ENCODE results near the gene DPCD. TPM values are rescaled to one million over a fixed set of nuclear protein-coding genes. Genes with fewer than 3 reads are reported as not detected.

Gene DPCD
- total and polyA plus RNA-seq, 5 donors from 2014 or later: 0.99 to 1.7 (median 1.1) TPM; not detected in 1

DNA sequence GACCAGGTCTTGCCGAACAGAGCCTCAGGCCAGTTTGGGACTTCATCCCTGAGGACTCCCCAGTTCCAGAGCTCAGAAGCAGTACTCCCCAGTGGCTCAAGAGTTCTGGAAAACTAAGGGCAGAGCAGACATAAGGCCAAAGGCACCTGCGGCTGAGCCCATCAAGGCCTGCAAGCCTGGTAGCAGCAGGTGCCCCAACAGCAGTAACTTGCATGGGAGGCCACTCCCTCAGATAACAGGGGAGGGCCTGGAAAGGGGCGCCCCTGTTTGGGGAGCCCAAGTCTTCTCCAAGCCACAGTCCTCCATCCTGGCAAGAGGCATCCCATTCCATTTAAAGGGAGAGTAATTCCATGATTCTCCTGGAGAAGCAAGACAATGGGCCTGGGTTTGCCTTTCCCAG is 13.0 kb upstream of the DPCD start:
- DNase-seq: no peak

DNA sequence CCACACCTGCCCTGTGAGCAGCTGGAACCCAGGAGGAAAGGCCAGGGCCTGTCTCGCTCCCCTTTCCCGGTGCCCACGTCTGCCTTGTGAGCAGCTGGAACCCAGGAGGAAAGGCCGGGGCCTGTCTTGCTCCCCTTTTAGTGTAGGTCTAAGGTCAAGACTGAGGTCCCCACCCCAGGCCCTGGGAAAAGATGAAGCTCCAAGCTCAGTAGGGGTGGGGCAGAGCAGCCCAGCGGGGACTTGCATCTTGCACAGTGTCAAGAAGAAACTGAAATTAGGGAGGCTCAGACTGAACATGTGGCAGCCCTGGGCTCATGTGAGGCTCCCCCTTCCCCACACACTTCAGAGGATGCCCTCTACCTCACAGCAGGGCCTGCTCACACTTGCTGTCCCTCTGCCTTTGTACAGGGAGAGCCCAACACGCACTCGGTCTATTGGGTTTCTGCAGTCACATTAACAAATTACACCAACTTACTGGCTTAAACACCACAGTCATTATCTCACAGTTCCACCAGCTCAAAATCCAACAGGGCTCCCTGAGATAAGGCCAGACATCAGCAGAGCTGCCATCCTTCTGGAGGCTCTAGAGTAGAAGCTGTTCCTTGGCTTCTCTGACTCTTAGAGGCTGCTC is 12.4 kb upstream of the DPCD start:
- no peak overlapping the region for H3K4me3 ChIP-seq (ENCODE audit: low read depth, low read length)
- Mint-ChIP-seq H3K27ac (peak overlapping the region in 1 of 3 donors; percentile 5), H3K4me3 (peak overlapping the region in 1 of 4 donors; percentile 52), H3K36me3 (peaks cover 4% of the 10 kb centered on the region), H3K27me3 (no peaks in the 10 kb centered on the region), H3K9me3 (no peaks in the 10 kb centered on the region), H3K4me1 (no peaks in the 10 kb centered on the region)
- peaks cover 24% of the 10 kb centered on the region for H3K36me3 ChIP-seq (ENCODE audit: control insufficient read depth, insufficient read depth, low read length)
- DNase-seq (no peak), ATAC-seq (ENCODE audit: low read depth in 2 of 2) (no peak)
- no peaks in the 10 kb centered on the region for H3K27me3 ChIP-seq (ENCODE audit: control insufficient read depth, insufficient read depth, low read length)
- peaks cover under 1% of the 10 kb centered on the region for H3K4me1 ChIP-seq (ENCODE audit: control insufficient read depth, insufficient read depth, low read length, poor library complexity, severe bottlenecking)
- no peaks in the 10 kb centered on the region for H3K9me3 ChIP-seq (ENCODE audit: control insufficient read depth in 2 of 2, low read length in 2 of 2)
- H3K27ac ChIP-seq (ENCODE audit: insufficient read depth, low read length, poor library complexity, severe bottlenecking): no peak overlapping the region

More for the DNA sequence above, 13.0 kb upstream of the DPCD start:
- Mint-ChIP-seq H3K9me3 (no peaks in the 10 kb centered on the region), H3K27ac (no peak overlapping the region), H3K27me3 (no peaks in the 10 kb centered on the region), H3K36me3 (peaks cover 4% of the 10 kb centered on the region), H3K4me1 (peaks cover 0 to 3% (median 0%) of the 10 kb centered on the region in 4 donors), H3K4me3 (no peak overlapping the region)
- H3K27ac ChIP-seq (ENCODE audit: insufficient read depth, low read length, poor library complexity, severe bottlenecking): no peak overlapping the region
- H3K36me3 ChIP-seq (ENCODE audit: control insufficient read depth, insufficient read depth, low read length): peaks cover 18% of the 10 kb centered on the region
- no peaks in the 10 kb centered on the region for H3K9me3 ChIP-seq (ENCODE audit: control insufficient read depth in 2 of 2, low read length in 2 of 2)
- ATAC-seq (ENCODE audit: low read depth in 2 of 2): no peak
- H3K4me3 ChIP-seq (ENCODE audit: low read depth, low read length): no peak overlapping the region
- H3K4me1 ChIP-seq (ENCODE audit: control insufficient read depth, insufficient read depth, low read length, poor library complexity, severe bottlenecking): peaks cover 7% of the 10 kb centered on the region
- H3K27me3 ChIP-seq (ENCODE audit: control insufficient read depth, insufficient read depth, low read length): no peaks in the 10 kb centered on the region

DNA sequence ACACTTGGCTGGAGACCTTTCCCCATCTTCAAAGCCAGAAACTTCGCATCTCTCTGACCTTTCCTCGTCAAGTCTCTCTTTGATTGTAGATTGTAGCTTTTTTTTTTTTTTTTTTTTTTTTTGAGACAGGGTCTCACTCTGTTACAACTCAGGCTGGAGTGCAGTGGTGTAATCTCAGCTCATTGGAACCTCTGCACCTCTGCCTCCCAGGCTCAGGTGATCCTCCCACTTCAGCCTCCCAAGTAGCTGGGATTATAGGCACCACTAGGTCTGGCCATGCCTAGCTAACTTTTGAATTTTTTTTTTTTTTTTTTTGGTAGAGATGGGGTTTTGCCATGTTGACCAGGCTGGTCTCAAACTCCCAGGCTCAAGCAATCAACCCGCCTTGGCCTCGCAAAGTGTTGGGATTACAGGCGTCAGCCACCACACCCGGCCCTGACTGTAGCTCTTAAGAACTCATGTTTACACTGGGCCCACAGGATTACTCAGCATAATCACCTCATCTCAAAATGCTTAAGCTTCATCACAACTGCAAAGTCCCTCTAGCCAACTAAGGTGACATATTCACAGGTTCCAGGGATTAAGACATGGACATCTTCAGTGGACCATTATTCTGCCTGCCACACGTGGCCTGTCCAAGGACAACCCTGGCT is 11.8 kb upstream of the DPCD start:
- Histone ChIP-seq H3K4me3 (ENCODE audit: low read depth, low read length) (no peak overlapping the region), H3K36me3 (ENCODE audit: control insufficient read depth, insufficient read depth, low read length) (peaks cover 28% of the 10 kb centered on the region), H3K4me1 (ENCODE audit: control insufficient read depth, insufficient read depth, low read length, poor library complexity, severe bottlenecking) (no peaks in the 10 kb centered on the region), H3K27ac (ENCODE audit: insufficient read depth, low read length, poor library complexity, severe bottlenecking) (no peak overlapping the region), H3K27me3 (ENCODE audit: control insufficient read depth, insufficient read depth, low read length) (no peaks in the 10 kb centered on the region), H3K9me3 (ENCODE audit: control insufficient read depth in 2 of 2, low read length in 2 of 2) (no peaks in the 10 kb centered on the region)
- DNase-seq (no peak), ATAC-seq (ENCODE audit: low read depth in 2 of 2) (no peak)
- H3K27ac Mint-ChIP-seq: no peak overlapping the region
- no peaks in the 10 kb centered on the region for H3K9me3 Mint-ChIP-seq
- peak overlapping the region in 1 of 4 donors; percentile 52 for H3K4me3 Mint-ChIP-seq
- H3K4me1 Mint-ChIP-seq: no peaks in the 10 kb centered on the region
- peaks cover 4% of the 10 kb centered on the region for H3K36me3 Mint-ChIP-seq
- no peaks in the 10 kb centered on the region for H3K27me3 Mint-ChIP-seq

DNA sequence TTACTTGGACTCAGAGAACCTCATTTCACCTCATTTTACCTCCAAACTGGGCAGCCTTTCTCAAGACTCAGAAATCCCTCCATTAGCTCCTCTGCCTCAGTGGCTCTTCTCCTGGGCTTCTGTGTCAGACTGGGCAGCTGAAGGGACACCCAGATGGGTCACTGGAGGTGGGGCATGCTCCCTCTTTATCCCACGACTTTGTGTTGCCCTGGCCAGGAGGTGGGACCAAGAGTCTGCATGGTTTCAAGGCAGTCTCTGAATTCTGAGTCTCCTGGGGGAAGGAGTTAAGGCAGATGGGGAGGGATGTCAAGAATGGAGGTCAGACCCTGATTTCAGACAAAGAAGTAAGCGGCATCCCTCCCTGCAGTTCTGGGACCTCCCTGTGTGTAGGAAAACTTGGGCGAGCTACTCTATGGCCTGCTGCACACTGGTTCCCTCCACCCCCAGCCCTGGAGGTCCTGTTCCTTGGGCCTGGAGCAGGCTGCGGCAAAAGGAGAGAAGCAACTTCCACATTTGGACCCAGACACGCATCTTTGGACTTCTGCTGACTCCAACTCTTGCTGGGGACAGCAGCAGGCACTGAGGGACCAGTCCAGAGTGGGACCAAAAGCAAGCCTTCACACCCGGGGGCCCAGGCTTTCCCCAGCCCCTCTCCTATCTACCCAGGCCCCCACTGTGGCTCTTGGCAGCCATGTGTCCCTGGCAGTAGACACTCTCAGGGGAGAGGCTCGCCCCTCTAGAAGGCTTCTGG is 10.8 kb upstream of the DPCD start:
- peaks cover 28% of the 10 kb centered on the region for H3K36me3 ChIP-seq (ENCODE audit: control insufficient read depth, insufficient read depth, low read length)
- no peaks in the 10 kb centered on the region for H3K9me3 ChIP-seq (ENCODE audit: control insufficient read depth in 2 of 2, low read length in 2 of 2)
- no peak overlapping the region for H3K27ac ChIP-seq (ENCODE audit: insufficient read depth, low read length, poor library complexity, severe bottlenecking)
- ATAC-seq (ENCODE audit: low read depth in 2 of 2) (no peak), DNase-seq (no peak)
- Mint-ChIP-seq H3K4me3 (no peak overlapping the region), H3K27ac (no peak overlapping the region), H3K4me1 (no peaks in the 10 kb centered on the region), H3K9me3 (no peaks in the 10 kb centered on the region), H3K36me3 (peaks cover 9% of the 10 kb centered on the region), H3K27me3 (no peaks in the 10 kb centered on the region)
- H3K27me3 ChIP-seq (ENCODE audit: control insufficient read depth, insufficient read depth, low read length): no peaks in the 10 kb centered on the region
- no peak overlapping the region for H3K4me3 ChIP-seq (ENCODE audit: low read depth, low read length)
- H3K4me1 ChIP-seq (ENCODE audit: control insufficient read depth, insufficient read depth, low read length, poor library complexity, severe bottlenecking): no peaks in the 10 kb centered on the region

DNA sequence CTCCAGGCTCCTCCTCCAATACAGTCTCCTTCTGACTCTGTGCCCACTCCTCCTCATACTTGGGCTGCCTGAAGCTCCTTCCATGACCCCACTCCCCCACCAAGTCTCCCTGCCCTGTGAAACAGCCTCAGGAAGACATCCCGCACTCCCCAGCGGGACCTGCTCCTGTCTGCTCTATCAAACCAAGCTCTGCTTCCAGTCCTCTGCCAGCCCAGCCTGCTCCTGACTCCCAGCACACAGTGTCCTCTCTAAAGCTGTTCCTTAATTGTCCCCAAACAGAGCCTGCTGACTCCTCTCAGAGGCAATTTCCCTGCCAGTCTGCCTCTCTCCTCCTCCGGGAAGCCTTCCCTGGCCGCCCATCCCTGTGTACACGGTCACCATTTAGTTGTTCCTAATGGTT is 9.9 kb upstream of the DPCD start:
- Mint-ChIP-seq H3K4me3 (no peak overlapping the region), H3K27me3 (no peaks in the 10 kb centered on the region), H3K36me3 (peaks cover 9% of the 10 kb centered on the region), H3K9me3 (no peaks in the 10 kb centered on the region), H3K27ac (peak overlapping the region in 1 of 3 donors; percentile 78), H3K4me1 (no peaks in the 10 kb centered on the region)
- H3K27ac ChIP-seq (ENCODE audit: insufficient read depth, low read length, poor library complexity, severe bottlenecking): no peak overlapping the region
- H3K27me3 ChIP-seq (ENCODE audit: control insufficient read depth, insufficient read depth, low read length): no peaks in the 10 kb centered on the region
- H3K36me3 ChIP-seq (ENCODE audit: control insufficient read depth, insufficient read depth, low read length): peaks cover 37% of the 10 kb centered on the region
- no peaks in the 10 kb centered on the region for H3K4me1 ChIP-seq (ENCODE audit: control insufficient read depth, insufficient read depth, low read length, poor library complexity, severe bottlenecking)
- no peaks in the 10 kb centered on the region for H3K9me3 ChIP-seq (ENCODE audit: control insufficient read depth in 2 of 2, low read length in 2 of 2)
- no peak for ATAC-seq (ENCODE audit: low read depth in 2 of 2)
- no peak overlapping the region for H3K4me3 ChIP-seq (ENCODE audit: low read depth, low read length)
- no peak for DNase-seq

DNA sequence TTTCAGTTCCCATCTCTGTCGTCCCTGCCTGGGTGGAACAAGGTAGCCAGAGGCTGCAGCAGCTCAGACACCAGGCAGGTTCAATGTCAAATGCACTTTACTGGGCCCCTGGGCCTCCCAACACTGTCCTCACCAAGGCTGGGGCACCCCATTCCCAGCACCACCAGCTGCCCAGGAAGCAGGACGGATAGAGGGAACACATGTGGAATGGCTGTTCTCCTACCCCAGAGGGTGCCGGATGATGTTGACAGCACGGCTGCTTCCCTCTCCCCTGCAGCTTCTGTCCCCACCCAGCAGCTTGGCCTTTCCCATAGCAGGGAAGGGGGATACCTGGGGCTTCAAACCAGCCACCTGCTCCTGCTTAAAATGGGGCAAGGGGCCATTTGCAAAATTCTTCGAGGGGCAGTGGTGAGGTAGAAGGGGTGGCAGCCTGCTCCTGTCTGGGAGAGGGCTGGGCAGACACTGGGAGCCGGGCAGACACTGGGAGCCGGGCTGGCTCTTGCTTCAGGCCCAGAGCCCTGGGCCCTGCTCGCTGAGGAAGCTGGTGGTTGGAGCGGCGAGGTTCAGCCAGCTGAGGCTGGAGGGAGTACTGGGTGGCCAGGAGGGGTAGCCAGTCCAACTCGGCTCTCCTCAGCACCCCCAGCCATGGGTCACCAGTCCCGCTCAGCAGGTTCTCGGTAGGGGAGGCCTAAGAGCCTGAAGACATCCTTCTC is 9.2 kb upstream of the DPCD start:
- H3K9me3 Mint-ChIP-seq: no peaks in the 10 kb centered on the region
- DNase-seq: no peak
- no peaks in the 10 kb centered on the region for H3K4me1 ChIP-seq (ENCODE audit: control insufficient read depth, insufficient read depth, low read length, poor library complexity, severe bottlenecking)
- no peaks in the 10 kb centered on the region for H3K27me3 Mint-ChIP-seq
- H3K4me3 Mint-ChIP-seq: no peak overlapping the region
- H3K4me1 Mint-ChIP-seq: peaks cover 0 to 4% (median 0%) of the 10 kb centered on the region in 4 donors
- H3K27ac ChIP-seq (ENCODE audit: insufficient read depth, low read length, poor library complexity, severe bottlenecking): no peak overlapping the region
- H3K27me3 ChIP-seq (ENCODE audit: control insufficient read depth, insufficient read depth, low read length): no peaks in the 10 kb centered on the region
- peaks cover 16% of the 10 kb centered on the region for H3K36me3 Mint-ChIP-seq
- peaks cover 44% of the 10 kb centered on the region for H3K36me3 ChIP-seq (ENCODE audit: control insufficient read depth, insufficient read depth, low read length)
- H3K4me3 ChIP-seq (ENCODE audit: low read depth, low read length): no peak overlapping the region
- no peak for ATAC-seq (ENCODE audit: low read depth in 2 of 2)
- no peak overlapping the region for H3K27ac Mint-ChIP-seq
- no peaks in the 10 kb centered on the region for H3K9me3 ChIP-seq (ENCODE audit: control insufficient read depth in 2 of 2, low read length in 2 of 2)

DNA sequence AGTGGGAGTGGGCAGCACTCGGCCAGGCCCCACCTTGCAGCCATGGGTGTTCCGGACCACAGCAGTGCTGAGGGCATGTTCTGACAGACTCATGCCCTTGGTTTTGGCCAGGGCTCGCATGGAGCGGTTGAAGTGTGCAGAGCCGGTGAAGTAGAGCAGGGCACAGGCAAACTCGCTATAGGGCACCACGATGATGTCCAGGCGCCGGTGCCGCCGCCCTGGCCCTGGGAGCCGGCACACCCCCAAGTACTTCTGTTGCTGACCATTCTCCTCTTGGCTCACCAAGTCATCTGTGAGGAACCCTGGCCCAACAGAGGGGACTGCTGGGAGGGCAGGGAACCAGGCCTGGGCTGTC is 8.6 kb upstream of the DPCD start:
- Mint-ChIP-seq H3K36me3 (peaks cover 16% of the 10 kb centered on the region), H3K4me1 (peaks cover 0 to 7% (median 1%) of the 10 kb centered on the region in 4 donors), H3K27me3 (no peaks in the 10 kb centered on the region), H3K9me3 (no peaks in the 10 kb centered on the region), H3K27ac (no peak overlapping the region), H3K4me3 (no peak overlapping the region)
- no peaks in the 10 kb centered on the region for H3K9me3 ChIP-seq (ENCODE audit: control insufficient read depth in 2 of 2, low read length in 2 of 2)
- H3K36me3 ChIP-seq (ENCODE audit: control insufficient read depth, insufficient read depth, low read length): peaks cover 45% of the 10 kb centered on the region
- no peaks in the 10 kb centered on the region for H3K4me1 ChIP-seq (ENCODE audit: control insufficient read depth, insufficient read depth, low read length, poor library complexity, severe bottlenecking)
- no peak overlapping the region for H3K27ac ChIP-seq (ENCODE audit: insufficient read depth, low read length, poor library complexity, severe bottlenecking)
- no peak for DNase-seq
- no peaks in the 10 kb centered on the region for H3K27me3 ChIP-seq (ENCODE audit: control insufficient read depth, insufficient read depth, low read length)
- H3K4me3 ChIP-seq (ENCODE audit: low read depth, low read length): no peak overlapping the region
- ATAC-seq (ENCODE audit: low read depth in 2 of 2): no peak

Measured in CD4-positive, CD25-positive, alpha-beta regulatory T cell (primary cell).